Right forelimb (tissue), 1 donor: ENCODE measurements around the gene ADIRF.
A peak's percentile ranks its signal among the peaks of the same experiment; 100 is the strongest.
"Not testable (repeated sequence)": the region's sequence is repeated elsewhere in the genome, so short reads cannot be mapped to it uniquely, and the experiment has no call there.

ENCODE experiments used
- DNase-seq: peaks from one replicate; pipeline ENCODE4 v3.0.0-alpha.2; 2018

ADIRF gene

GRCh38 chr10:86968271-86968993 is at the start of gene ADIRF:
Gene ADIRF, plus strand, starts transcription at chr10:86968482. Its CDS starts 63 bp downstream, at chr10:86968545.
- peak; percentile 44 for DNase-seq

GRCh38 chr10:86922553-86922961 is 45.7 kb upstream of the ADIRF start:
- DNase-seq = no peak

- DNase-seq = no peak
Observed at GRCh38 chr10:86929468-86930380, 38.6 kb upstream of the ADIRF start.

- no peak for DNase-seq
Observed at GRCh38 chr10:86931872-86932271, 36.4 kb upstream of the ADIRF start.

GRCh38 chr10:86932674-86933073 is 35.6 kb upstream of the ADIRF start:
- DNase-seq = no peak

GRCh38 chr10:86934162-86934711 is 34.0 kb upstream of the ADIRF start:
- DNase-seq = not testable (repeated sequence)

- DNase-seq = no peak
Observed at GRCh38 chr10:86936661-86937501, 31.4 kb upstream of the ADIRF start.

- DNase-seq = no peak
Observed at GRCh38 chr10:86937502-86938154, 30.7 kb upstream of the ADIRF start.

- DNase-seq = no peak
Observed at GRCh38 chr10:86938260-86938659, 30.0 kb upstream of the ADIRF start.

- not testable (repeated sequence) for DNase-seq
Observed at GRCh38 chr10:86940076-86940475, 28.2 kb upstream of the ADIRF start.

- no peak for DNase-seq
Observed at GRCh38 chr10:86940677-86941076, 27.6 kb upstream of the ADIRF start.

- no peak for DNase-seq
Observed at GRCh38 chr10:86941426-86941825, 26.9 kb upstream of the ADIRF start.

- no peak for DNase-seq
Observed at GRCh38 chr10:86941991-86942421, 26.3 kb upstream of the ADIRF start.

GRCh38 chr10:86942441-86943315 is 25.6 kb upstream of the ADIRF start:
- no peak for DNase-seq

- DNase-seq = no peak
Observed at GRCh38 chr10:86943316-86944030, 24.8 kb upstream of the ADIRF start.

- no peak for DNase-seq
Observed at GRCh38 chr10:86944031-86944419, 24.3 kb upstream of the ADIRF start.

GRCh38 chr10:86944471-86944870 is 23.8 kb upstream of the ADIRF start:
- DNase-seq = peak; percentile 37

- no peak for DNase-seq
Observed at GRCh38 chr10:86944907-86945306, 23.4 kb upstream of the ADIRF start.

GRCh38 chr10:86945361-86946212 is 22.7 kb upstream of the ADIRF start:
- DNase-seq = peak; percentile 61
